Endothelial cell of umbilical vein (primary cell): ENCODE data around the gene FBXL19. TPM values are rescaled to one million over a fixed set of nuclear protein-coding genes. Genes with fewer than 3 reads are reported as not detected.
A peak's percentile ranks its signal among the peaks of the same experiment; 100 is the strongest.

Experiments
- BruUV-seq: library from RNA; stranded (reverse); fragments of 400-500 nt; replicated peaks from 2 replicates; lab custom pipeline; 2021; lab: Mats Ljungman, UMichigan
- CTCF ChIA-PET: fragments of 300-600, 350-600 bp; sonication (Branson Sonifier 250); formaldehyde crosslinking; loops from one replicate; lab custom pipeline; 2021; ENCODE audit warnings: antibody characterized with exemption, inconsistent platforms; lab: Charles Lee
- POLR2A ChIA-PET: fragments of 300-600, 350-600 bp; sonication (Branson Sonifier 250); formaldehyde crosslinking; loops from one replicate; lab custom pipeline; 2021; ENCODE audit warnings: antibody characterized with exemption, inconsistent platforms; lab: Charles Lee
- DNase-seq: peaks from one replicate; pipeline ENCODE4 v3.0.0-alpha.2; 2011; ENCODE audit warnings: low read depth, low spot score
- FAIRE-seq: peaks from 2 replicates; lab custom pipeline; 2011; peaks lifted over from hg19 to GRCh38; lab: Jason Lieb, UNC
- H2AFZ ChIP-seq: 2 replicates; pipeline ENCODE4 v1.6.0; 2012; ENCODE audit warnings: low read depth, low read length, control low read depth, inconsistent platforms
- H3K27ac ChIP-seq: 2 replicates; pipeline ENCODE4 v1.5.1; 2011; ENCODE audit warnings: low read depth, mild to moderate bottlenecking, control low read depth, low read length, moderate library complexity; ENCODE audit not compliant: insufficient read depth
- H3K27me3 ChIP-seq, 2 experiments: 2 replicates each; pipeline versions ENCODE4 v1.6.0 to v1.6.1; 2011; ENCODE audit warnings: low read length in 2 of 2, mixed read lengths in 1 of 2; ENCODE audit not compliant: control insufficient read depth in 2 of 2, insufficient read depth in 2 of 2
- H3K36me3 ChIP-seq, 2 experiments: 2 replicates in 1 of 2; 3 replicates in 1 of 2; pipeline ENCODE4 v1.5.1; 2011; ENCODE audit warnings: low read length in 2 of 2, mild to moderate bottlenecking in 1 of 2, moderate library complexity in 1 of 2; ENCODE audit not compliant: control insufficient read depth in 2 of 2, insufficient read depth in 2 of 2; ENCODE audit errors: extremely low read depth in 1 of 2
- H3K4me1 ChIP-seq: 3 replicates; pipeline ENCODE4 v1.5.1; 2011; ENCODE audit warnings: mild to moderate bottlenecking, low read length; ENCODE audit not compliant: control insufficient read depth, insufficient read depth; ENCODE audit errors: extremely low read depth
- H3K4me2 ChIP-seq: 2 replicates; pipeline ENCODE4 v1.6.1; 2011; ENCODE audit warnings: low read length, control low read depth, mixed read lengths; ENCODE audit not compliant: insufficient read depth
- H3K4me3 ChIP-seq, 3 experiments: fragments of 200-600 bp in 1 of 3; sonication (generic), shearing (Covaris generic) in 1 of 3; replicated peaks in 1 of 3; 2 replicates each; pipeline ENCODE4 v1.5.1; 2011 to 2016; ENCODE audit warnings: control low read depth in 3 of 3, low read length in 3 of 3, mild to moderate bottlenecking in 2 of 3, inconsistent platforms in 1 of 3, low read depth in 1 of 3, moderate library complexity in 1 of 3; ENCODE audit not compliant: insufficient read depth in 1 of 3
- H3K79me2 ChIP-seq: 2 replicates; pipeline ENCODE4 v1.6.0; 2012; ENCODE audit warnings: low read length, inconsistent platforms; ENCODE audit not compliant: control insufficient read depth, insufficient read depth
- H3K9ac ChIP-seq: replicated peaks from 2 replicates; pipeline ENCODE3; 2011; ENCODE audit warnings: low read length, control low read depth; ENCODE audit not compliant: insufficient read depth; ENCODE audit errors: extremely low read depth
- H3K9me1 ChIP-seq: replicated peaks from 3 replicates; pipeline ENCODE4 v1.6.0; 2011; ENCODE audit warnings: mild to moderate bottlenecking, low read length; ENCODE audit not compliant: control insufficient read depth, insufficient read depth; ENCODE audit errors: extremely low read depth
- H3K9me3 ChIP-seq: replicated peaks from 2 replicates; pipeline ENCODE4 v1.5.1; 2012; ENCODE audit warnings: low read length, inconsistent platforms; ENCODE audit not compliant: control insufficient read depth, insufficient read depth
- H4K20me1 ChIP-seq: replicated peaks from 2 replicates; pipeline ENCODE3; 2011; ENCODE audit warnings: mild to moderate bottlenecking, low read length; ENCODE audit not compliant: control insufficient read depth, insufficient read depth; ENCODE audit errors: extremely low read depth
- FOS ChIP-seq: IDR thresholded peaks from 2 replicates; pipeline ENCODE4 v1.6.1; 2011; ENCODE audit warnings: mild to moderate bottlenecking, low read length, moderate library complexity, borderline replicate concordance; ENCODE audit not compliant: insufficient read depth
- GATA2 ChIP-seq: IDR thresholded peaks from 2 replicates; pipeline ENCODE4 v1.7.0; 2011; ENCODE audit warnings: low read depth, mild to moderate bottlenecking, moderate library complexity, mixed read lengths, low read length; ENCODE audit not compliant: insufficient read length, insufficient read depth
- MYC ChIP-seq: IDR thresholded peaks from one replicate; pipeline ENCODE4 v1.6.1; 2011; ENCODE audit warnings: mild to moderate bottlenecking, low read depth, low read length
- POLR2A ChIP-seq: IDR thresholded peaks from 2 replicates; pipeline ENCODE4 v1.6.1; 2012; ENCODE audit warnings: low read depth, mild to moderate bottlenecking, control low read depth, low read length
- dilution Hi-C: fragments of 300-500 bp; cut with MboI; formaldehyde crosslinking; loops from one replicate; pipeline ENCODE4 v1.15.0; 2019; ENCODE audit warnings: low sequenced_read_pairs; ENCODE audit not compliant: extremely low pct_ligation_motif_present
- intact Hi-C: fragments of 100-400 bp; cut with micrococcal nuclease; formaldehyde crosslinking; loops from one replicate; pipeline ENCODE4 v1.10.0; 2022
- polyA plus RNA-seq, 4 experiments: library from polyadenylated mRNA; depleted of rRNA in 3 of 4; stranded (reverse) in 3 of 4; unstranded in 1 of 4; fragments of >200 nt; gene quantifications; 2 replicates each; pipeline versions ENCODE4 v1.2.1 to v1.2.3, GENCODE V29; 2011 to 2012; ENCODE audit warnings: missing spikeins in 1 of 4
- total RNA-seq: library from RNA; stranded (reverse); gene quantifications from 2 replicates; pipeline ENCODE4 v1.2.3, GENCODE V29; 2021
- TF ChIP-seq, protein P1 (sequence below), 2 donors: IDR thresholded peaks; 1 replicate in 1 of 2; 2 replicates in 1 of 2; pipeline ENCODE4 v1.5.1; 2011; ENCODE audit warnings: low read length in 2 of 2, mild to moderate bottlenecking in 2 of 2, moderate library complexity in 2 of 2, control low read depth in 1 of 2, inconsistent platforms in 1 of 2, low read depth in 1 of 2; ENCODE audit not compliant: insufficient read depth in 1 of 2; ENCODE audit errors: extremely low read depth in 1 of 2

The FBXL19 gene
- total and polyA plus RNA-seq, 2 donors (not counting 3 experiments of a cell fraction or from before 2014, with no cell fraction given) = 22.1 to 38.0 TPM

DNA sequence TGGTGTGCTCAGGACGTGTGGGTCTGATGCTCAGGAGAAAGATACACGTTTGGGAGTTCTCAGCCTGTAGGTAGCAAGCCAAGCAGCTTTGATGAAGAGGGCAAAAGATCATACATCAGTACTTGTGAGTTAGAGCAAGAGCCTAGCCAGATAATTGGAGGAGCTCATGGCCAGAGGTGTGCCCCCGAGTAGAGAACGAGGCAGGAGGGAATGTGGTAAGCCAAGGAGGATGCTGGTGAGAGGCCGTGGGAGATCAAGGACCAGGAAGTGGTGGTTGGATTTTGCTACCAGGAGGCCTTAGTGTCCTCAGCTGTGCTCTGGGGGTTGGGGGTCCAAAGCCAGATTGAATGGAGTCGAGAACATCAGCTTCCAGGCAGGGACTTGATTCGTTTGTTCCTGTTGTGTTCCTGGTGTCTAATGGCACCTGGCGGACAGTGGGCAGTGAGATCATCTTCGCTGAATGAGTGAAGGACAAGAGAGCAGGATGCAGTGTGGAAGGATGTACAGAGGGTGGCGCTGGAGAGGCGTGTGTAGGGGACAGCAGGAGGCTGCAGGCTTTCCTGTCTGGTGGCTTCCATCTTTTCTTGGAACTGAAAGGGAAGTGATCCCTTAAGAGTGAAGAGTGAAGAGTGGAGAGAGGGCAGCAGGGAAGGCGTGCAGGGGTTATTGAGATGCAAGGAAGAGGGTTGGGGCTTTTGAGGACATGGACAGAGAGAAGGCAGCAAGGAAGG, 11.6 kb downstream of the FBXL19 start:
- no peak overlapping the region for H3K9ac ChIP-seq
- H3K9me3 ChIP-seq = no peaks in the 10 kb centered on the region
- dilution Hi-C loops (no loop called here), intact Hi-C loops (no loop called here)
- no peaks in the 10 kb centered on the region for H3K9me1 ChIP-seq
- no peaks in the 10 kb centered on the region for H3K4me1 ChIP-seq
- ChIA-PET CTCF (interaction anchor here (0.5 to 2.6 kb wide), 5 partner anchors 19 to 934 kb away, joined by 3 to 7 read pairs (median 4); no protein-coding TSS in a partner anchor), POLR2A (no interaction called here)
- H2AFZ ChIP-seq = no peak overlapping the region
- no peaks in the 10 kb centered on the region for H4K20me1 ChIP-seq
- FAIRE-seq (peak; percentile 76), DNase-seq (peak; percentile 56)
- H3K27ac ChIP-seq = no peak overlapping the region
- BruUV-seq = no TSS peak
- peaks cover 6 to 31% of the 10 kb centered on the region in 2 experiments for H3K36me3 ChIP-seq
- H3K27me3 ChIP-seq = no peaks in the 10 kb centered on the region
- H3K4me2 ChIP-seq = no peak overlapping the region
- no peak for TF ChIP-seq MYC
- TF ChIP-seq, protein P1, sequence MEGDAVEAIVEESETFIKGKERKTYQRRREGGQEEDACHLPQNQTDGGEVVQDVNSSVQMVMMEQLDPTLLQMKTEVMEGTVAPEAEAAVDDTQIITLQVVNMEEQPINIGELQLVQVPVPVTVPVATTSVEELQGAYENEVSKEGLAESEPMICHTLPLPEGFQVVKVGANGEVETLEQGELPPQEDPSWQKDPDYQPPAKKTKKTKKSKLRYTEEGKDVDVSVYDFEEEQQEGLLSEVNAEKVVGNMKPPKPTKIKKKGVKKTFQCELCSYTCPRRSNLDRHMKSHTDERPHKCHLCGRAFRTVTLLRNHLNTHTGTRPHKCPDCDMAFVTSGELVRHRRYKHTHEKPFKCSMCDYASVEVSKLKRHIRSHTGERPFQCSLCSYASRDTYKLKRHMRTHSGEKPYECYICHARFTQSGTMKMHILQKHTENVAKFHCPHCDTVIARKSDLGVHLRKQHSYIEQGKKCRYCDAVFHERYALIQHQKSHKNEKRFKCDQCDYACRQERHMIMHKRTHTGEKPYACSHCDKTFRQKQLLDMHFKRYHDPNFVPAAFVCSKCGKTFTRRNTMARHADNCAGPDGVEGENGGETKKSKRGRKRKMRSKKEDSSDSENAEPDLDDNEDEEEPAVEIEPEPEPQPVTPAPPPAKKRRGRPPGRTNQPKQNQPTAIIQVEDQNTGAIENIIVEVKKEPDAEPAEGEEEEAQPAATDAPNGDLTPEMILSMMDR (IDR thresholded peaks at IDR 0.05; ENCODE audit: extremely low read depth in 1 of 2, insufficient read depth in 1 of 2, low read depth in 1 of 2, low read length in 2 of 2) = peak; percentile 39 to 65
- TF ChIP-seq GATA2 = no peak
- no peaks in the 10 kb centered on the region for H3K79me2 ChIP-seq
- H3K4me3 ChIP-seq = no peak overlapping the region

DNA sequence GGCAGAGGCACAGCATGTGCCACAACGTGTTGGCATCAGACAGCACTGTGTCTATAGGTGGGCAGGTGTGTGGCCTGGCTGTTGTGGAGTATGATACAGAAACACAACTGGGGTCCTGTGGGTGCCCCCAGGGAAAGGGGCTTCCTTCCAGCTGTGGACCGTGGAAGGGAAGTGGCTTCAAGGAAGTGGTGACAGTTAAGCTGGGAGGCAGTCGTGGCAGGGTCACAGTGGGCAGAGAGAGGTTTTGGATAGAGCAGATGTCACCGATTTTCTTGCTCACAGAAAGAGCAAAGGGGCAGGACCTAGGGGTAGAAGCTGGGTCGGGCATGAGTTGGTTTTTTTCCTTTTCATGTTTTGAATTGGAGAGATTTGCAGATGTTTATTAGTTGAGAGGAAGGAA, 14.3 kb downstream of the FBXL19 start:
- intact Hi-C loops (no loop called here), dilution Hi-C loops (no loop called here)
- Histone ChIP-seq H3K27ac (no peak overlapping the region), H3K9me3 (no peaks in the 10 kb centered on the region), H2AFZ (no peak overlapping the region), H3K79me2 (no peaks in the 10 kb centered on the region), H3K4me3 (no peak overlapping the region), H4K20me1 (no peaks in the 10 kb centered on the region), H3K9ac (no peak overlapping the region), H3K4me2 (no peak overlapping the region), H3K36me3 (peaks cover 4 to 22% of the 10 kb centered on the region in 2 experiments), H3K9me1 (no peaks in the 10 kb centered on the region), H3K27me3 (no peaks in the 10 kb centered on the region), H3K4me1 (peaks cover 2% of the 10 kb centered on the region)
- no peak for DNase-seq
- CTCF ChIA-PET = interaction anchor here (6.7 kb wide), 1 partner anchor 93 kb away, joined by 60 read pairs; no protein-coding TSS in a partner anchor
- no TSS peak for BruUV-seq
- no peak for FAIRE-seq
- POLR2A ChIA-PET = interaction anchor here (0.6 kb wide), 1 partner anchor 38 kb away, joined by 5 read pairs; no protein-coding TSS in a partner anchor
- TF ChIP-seq, protein P1 (IDR thresholded peaks at IDR 0.05; ENCODE audit: extremely low read depth in 1 of 2, insufficient read depth in 1 of 2, low read depth in 1 of 2, low read length in 2 of 2) = no peak
- TF ChIP-seq POLR2A (no peak), FOS (no peak), GATA2 (no peak)
